T-helper 2 cell treated with Interferon-gamma antibody and Interleukin-4, amounts not matched to agents 5 μg/mL and 100 μg/mL, for 36 hours (primary cell): ENCODE measurements around the gene ZFX.

Experiments
- DNase-seq: peaks from one replicate; pipeline ENCODE4 v3.0.0; 2021; ENCODE audit warnings: low spot score
- H3K27ac Mint-ChIP-seq: one replicate; pipeline ENCODE4 v1.8.0; 2021; ENCODE audit warnings: mild to moderate bottlenecking, mixed read lengths
- H3K27me3 Mint-ChIP-seq: one replicate; pipeline ENCODE4 v1.8.0; 2021; ENCODE audit warnings: low read depth, mixed read lengths
- H3K36me3 Mint-ChIP-seq: one replicate; pipeline ENCODE4 v1.8.0; 2021; ENCODE audit warnings: low read depth, mixed read lengths
- H3K4me1 Mint-ChIP-seq: one replicate; pipeline ENCODE4 v1.8.0; 2021; ENCODE audit warnings: low read depth, mixed read lengths
- H3K4me3 Mint-ChIP-seq: one replicate; pipeline ENCODE4 v1.8.0; 2022; ENCODE audit warnings: mild to moderate bottlenecking, moderate library complexity, mixed read lengths
- H3K9me3 Mint-ChIP-seq: one replicate; pipeline ENCODE4 v1.8.0; 2021; ENCODE audit warnings: mixed read lengths

Gene ZFX

GRCh38 chrX:24245202-24245601 lies 95.7 kb downstream of the ZFX start:
- Mint-ChIP-seq H3K27ac (no peak overlapping the region), H3K4me1 (no peaks in the 10 kb centered on the region), H3K4me3 (no peak overlapping the region), H3K9me3 (no peaks in the 10 kb centered on the region), H3K36me3 (no peaks in the 10 kb centered on the region), H3K27me3 (peaks cover 7% of the 10 kb centered on the region)
- no peak for DNase-seq

- Mint-ChIP-seq H3K4me3 (no peak overlapping the region), H3K4me1 (no peaks in the 10 kb centered on the region), H3K27ac (no peak overlapping the region), H3K27me3 (peaks cover 12% of the 10 kb centered on the region), H3K9me3 (no peaks in the 10 kb centered on the region), H3K36me3 (no peaks in the 10 kb centered on the region)
- DNase-seq = no peak
These were observed 98.5 kb downstream of the ZFX start for GRCh38 chrX:24248042-24248441.

- Mint-ChIP-seq H3K27me3 (peaks cover 5% of the 10 kb centered on the region), H3K27ac (no peak overlapping the region), H3K9me3 (no peaks in the 10 kb centered on the region), H3K4me1 (no peaks in the 10 kb centered on the region), H3K36me3 (no peaks in the 10 kb centered on the region), H3K4me3 (no peak overlapping the region)
- DNase-seq = no peak
These were observed 103.5 kb downstream of the ZFX start for GRCh38 chrX:24253030-24253429.

- Mint-ChIP-seq H3K36me3 (no peaks in the 10 kb centered on the region), H3K27ac (no peak overlapping the region), H3K4me3 (no peak overlapping the region), H3K9me3 (no peaks in the 10 kb centered on the region), H3K27me3 (peaks cover 5% of the 10 kb centered on the region), H3K4me1 (no peaks in the 10 kb centered on the region)
- no peak for DNase-seq
These were observed 103.9 kb downstream of the ZFX start for GRCh38 chrX:24253469-24253868.

- Mint-ChIP-seq H3K27me3 (no peaks in the 10 kb centered on the region), H3K36me3 (no peaks in the 10 kb centered on the region), H3K4me1 (peaks cover 6% of the 10 kb centered on the region), H3K9me3 (no peaks in the 10 kb centered on the region), H3K27ac (no peak overlapping the region), H3K4me3 (no peak overlapping the region)
- no peak for DNase-seq
These were observed 107.5 kb downstream of the ZFX start for GRCh38 chrX:24257011-24257410.

GRCh38 chrX:24259544-24260240 lies 110.2 kb downstream of the ZFX start:
- H3K27ac Mint-ChIP-seq = no peak overlapping the region
- no peaks in the 10 kb centered on the region for H3K9me3 Mint-ChIP-seq
- no peaks in the 10 kb centered on the region for H3K36me3 Mint-ChIP-seq
- peak; percentile 4 for DNase-seq
- H3K4me1 Mint-ChIP-seq = peaks cover 10% of the 10 kb centered on the region
- no peak overlapping the region for H3K4me3 Mint-ChIP-seq
- H3K27me3 Mint-ChIP-seq = peaks cover 2% of the 10 kb centered on the region

GRCh38 chrX:24260842-24261550 lies 111.5 kb downstream of the ZFX start:
- H3K4me1 Mint-ChIP-seq = peaks cover 10% of the 10 kb centered on the region
- H3K4me3 Mint-ChIP-seq = peak overlapping the region; percentile 28
- peaks cover 2% of the 10 kb centered on the region for H3K27me3 Mint-ChIP-seq
- no peaks in the 10 kb centered on the region for H3K9me3 Mint-ChIP-seq
- H3K27ac Mint-ChIP-seq = peak overlapping the region; percentile 76
- peak; percentile 15 for DNase-seq
- H3K36me3 Mint-ChIP-seq = no peaks in the 10 kb centered on the region

- Mint-ChIP-seq H3K9me3 (no peaks in the 10 kb centered on the region), H3K4me3 (no peak overlapping the region), H3K36me3 (no peaks in the 10 kb centered on the region), H3K4me1 (peaks cover 10% of the 10 kb centered on the region), H3K27me3 (peaks cover 2% of the 10 kb centered on the region), H3K27ac (no peak overlapping the region)
- no peak for DNase-seq
These were observed 112.8 kb downstream of the ZFX start for GRCh38 chrX:24262309-24262708.

GRCh38 chrX:24264383-24264782 lies 114.9 kb downstream of the ZFX start:
- no peak overlapping the region for H3K4me3 Mint-ChIP-seq

More at GRCh38 chrX:24264383-24264782, 114.9 kb downstream of the ZFX start:
- no peak for DNase-seq
- H3K9me3 Mint-ChIP-seq = no peaks in the 10 kb centered on the region
- H3K27me3 Mint-ChIP-seq = peaks cover 2% of the 10 kb centered on the region
- H3K4me1 Mint-ChIP-seq = peaks cover 10% of the 10 kb centered on the region
- H3K27ac Mint-ChIP-seq = no peak overlapping the region
- no peaks in the 10 kb centered on the region for H3K36me3 Mint-ChIP-seq
